Endometrium (tissue), 2 donors: ENCODE results near the gene GTF3A.
A peak's percentile ranks its signal among the peaks of the same experiment; 100 is the strongest.

Experiments used
- FAIRE-seq: peaks from 2 replicates; lab custom pipeline; 2012; peaks lifted over from hg19 to GRCh38; lab: Jason Lieb, UNC
- donor health status: control.
- donor health status: control.

Gene GTF3A

GRCh38 chr13:27449081-27449603 is 24.7 kb downstream of the GTF3A start:
- no peak for FAIRE-seq

GRCh38 chr13:27449936-27450828 is 25.8 kb downstream of the GTF3A start, which contains the start of gene MTIF3:
TSS of gene MTIF3 (minus strand) at chr13:27450564. CDS start at chr13:27440448, 10,116 bp downstream.
- FAIRE-seq, result peak; percentile 48

- FAIRE-seq, result no peak
Observed at GRCh38 chr13:27450921-27451471, 26.6 kb downstream of the GTF3A start.

- FAIRE-seq, result no peak
Observed at GRCh38 chr13:27455331-27455855, 31.0 kb downstream of the GTF3A start.

- FAIRE-seq, result no peak
Observed at GRCh38 chr13:27461940-27462584, 37.6 kb downstream of the GTF3A start.

GRCh38 chr13:27463500-27463899 is 39.1 kb downstream of the GTF3A start:
- FAIRE-seq, result no peak

GRCh38 chr13:27465611-27466010 is 41.2 kb downstream of the GTF3A start:
- no peak for FAIRE-seq

GRCh38 chr13:27466513-27466912 is 42.1 kb downstream of the GTF3A start:
- no peak for FAIRE-seq

- no peak for FAIRE-seq
Observed at GRCh38 chr13:27470075-27470820, 45.8 kb downstream of the GTF3A start.

- FAIRE-seq, result no peak
Observed at GRCh38 chr13:27472441-27472840, 48.0 kb downstream of the GTF3A start.

- FAIRE-seq, result no peak
Observed at GRCh38 chr13:27472941-27473340, 48.5 kb downstream of the GTF3A start.

- FAIRE-seq, result no peak
Observed at GRCh38 chr13:27474751-27475268, 50.4 kb downstream of the GTF3A start.

- FAIRE-seq, result no peak
Observed at GRCh38 chr13:27476943-27477703, 52.7 kb downstream of the GTF3A start.

GRCh38 chr13:27481766-27482165 is 57.3 kb downstream of the GTF3A start:
- FAIRE-seq, result no peak

GRCh38 chr13:27482983-27483382 is 58.6 kb downstream of the GTF3A start:
- FAIRE-seq, result no peak

GRCh38 chr13:27483421-27483820 is 59.0 kb downstream of the GTF3A start:
- FAIRE-seq, result no peak
